HEK293 (cell line): ENCODE results near the gene TMEM231.

ENCODE experiments used
- CTCF ChIA-PET: fragments of 350-600 bp; formaldehyde crosslinking; extraction: SDS; loops from one replicate; lab custom pipeline; 2021; ENCODE audit warnings: antibody characterized with exemption; lab: Yijun Ruan, JAX
- POLR2A ChIA-PET: fragments of 300-600 bp; formaldehyde crosslinking; extraction: SDS; loops from one replicate; lab custom pipeline; 2020; ENCODE audit warnings: antibody characterized with exemption, inconsistent platforms; lab: Yijun Ruan, JAX
- H3K27ac ChIP-seq: fragments of 200-500 bp; sonication (Bioruptor generic); 2 replicates; pipeline ENCODE4 v1.5.1; 2014; ENCODE audit warnings: low read depth, low read length, control low read depth, inconsistent platforms; ENCODE audit errors: extremely low read depth
- H3K36me3 ChIP-seq, 2 experiments: fragments of 200-500 bp in 1 of 2; sonication (Bioruptor generic) in 1 of 2; 1 replicate in 1 of 2; 2 replicates in 1 of 2; pipeline ENCODE4 v1.5.1; 2014 to 2017; ENCODE audit warnings: inconsistent platforms in 2 of 2, low read length in 2 of 2; ENCODE audit not compliant: control insufficient read depth in 2 of 2, insufficient read depth in 1 of 2
- H3K4me1 ChIP-seq: fragments of 200-500 bp; sonication (Bioruptor generic); 2 replicates; pipeline ENCODE4 v1.5.1; 2014; ENCODE audit warnings: mild to moderate bottlenecking, low read length, inconsistent platforms; ENCODE audit not compliant: control insufficient read depth, insufficient read depth
- H3K4me3 ChIP-seq: 2 replicates; pipeline ENCODE4 v1.5.1; 2011; ENCODE audit warnings: low read depth, mild to moderate bottlenecking, control low read depth, low read length, moderate library complexity
- H3K9me3 ChIP-seq: fragments of 200-500 bp; sonication (Bioruptor generic); 2 replicates; pipeline ENCODE4 v1.5.1; 2014; ENCODE audit warnings: low read depth, low read length, inconsistent platforms; ENCODE audit not compliant: control insufficient read depth, insufficient read depth
- GFI1B ChIP-seq: fragments of 450-650 bp; formaldehyde crosslinking; IDR thresholded peaks from 2 replicates; pipeline ENCODE4 v1.5.1; 2016; ENCODE audit warnings: missing biosample characterization, missing genetic modification characterization
- IKZF3 ChIP-seq: fragments of 450-650 bp; IDR thresholded peaks from 2 replicates; pipeline ENCODE4 v1.5.0; 2018; ENCODE audit warnings: missing biosample characterization, mild to moderate bottlenecking, missing genetic modification characterization, moderate library complexity
- KLF16 ChIP-seq: fragments of 450-650 bp; formaldehyde crosslinking; IDR thresholded peaks from 2 replicates; pipeline ENCODE4 v1.5.1; 2017; ENCODE audit warnings: missing biosample characterization, missing genetic modification characterization
- MEIS1 ChIP-seq: sonication (generic); formaldehyde crosslinking; IDR thresholded peaks from 2 replicates; pipeline ENCODE4 v1.8.1; 2022; ENCODE audit warnings: missing genetic modification reagents, mild to moderate bottlenecking, borderline replicate concordance
- SCRT1 ChIP-seq: fragments of 450-650 bp; formaldehyde crosslinking; IDR thresholded peaks from 2 replicates; pipeline ENCODE4 v1.5.1; 2016; ENCODE audit warnings: missing biosample characterization, missing genetic modification characterization, borderline replicate concordance
- SCRT2 ChIP-seq: fragments of 450-650 bp; formaldehyde crosslinking; IDR thresholded peaks from 2 replicates; pipeline ENCODE4 v1.5.1; 2016; ENCODE audit warnings: missing biosample characterization, missing genetic modification characterization
- SP7 ChIP-seq: fragments of 450-650 bp; formaldehyde crosslinking; IDR thresholded peaks from 2 replicates; pipeline ENCODE4 v1.5.1; 2016; ENCODE audit warnings: missing biosample characterization, missing genetic modification characterization
- ZEB2 ChIP-seq: fragments of 450-650 bp; formaldehyde crosslinking; IDR thresholded peaks from 2 replicates; pipeline ENCODE4 v1.5.1; 2016; ENCODE audit warnings: missing biosample characterization, missing genetic modification characterization
- ZNF10 ChIP-seq: fragments of 450-650 bp; formaldehyde crosslinking; IDR thresholded peaks from 2 replicates; pipeline ENCODE4 v1.5.1; 2017; ENCODE audit warnings: missing biosample characterization, missing genetic modification characterization
- ZNF132 ChIP-seq: fragments of 450-650 bp; formaldehyde crosslinking; IDR thresholded peaks from 2 replicates; pipeline ENCODE4 v1.5.1; 2017; ENCODE audit warnings: missing biosample characterization, missing genetic modification characterization, borderline replicate concordance
- ZNF157 ChIP-seq: fragments of 450-650 bp; formaldehyde crosslinking; IDR thresholded peaks from 2 replicates; pipeline ENCODE4 v1.5.1; 2016; ENCODE audit warnings: missing biosample characterization, missing genetic modification characterization
- ZNF169 ChIP-seq: fragments of 450-650 bp; formaldehyde crosslinking; IDR thresholded peaks from 2 replicates; pipeline ENCODE4 v1.5.1; 2016; ENCODE audit warnings: missing biosample characterization, missing genetic modification characterization
- ZNF335 ChIP-seq: fragments of 450-650 bp; formaldehyde crosslinking; conservative IDR thresholded peaks from 2 replicates; pipeline ENCODE4 v1.5.1; 2016; ENCODE audit warnings: missing biosample characterization, missing genetic modification characterization
- ZNF394 ChIP-seq: fragments of 450-650 bp; formaldehyde crosslinking; IDR thresholded peaks from 2 replicates; pipeline ENCODE4 v1.5.1; 2016; ENCODE audit warnings: missing biosample characterization, missing genetic modification characterization, mild to moderate bottlenecking, moderate library complexity, borderline replicate concordance
- ZNF510 ChIP-seq: fragments of 450-650 bp; formaldehyde crosslinking; IDR thresholded peaks from 2 replicates; pipeline ENCODE4 v1.5.1; 2018; ENCODE audit warnings: mild to moderate bottlenecking, missing genetic modification characterization, missing biosample characterization; ENCODE audit not compliant: insufficient replicate concordance
- ZNF549 ChIP-seq: fragments of 450-650 bp; IDR thresholded peaks from 2 replicates; pipeline ENCODE4 v1.5.1; 2018; ENCODE audit warnings: missing biosample characterization, missing genetic modification characterization, mild to moderate bottlenecking, inconsistent platforms, moderate library complexity
- ZNF560 ChIP-seq: fragments of 450-650 bp; formaldehyde crosslinking; IDR thresholded peaks from 2 replicates; pipeline ENCODE4 v1.5.1; 2017; ENCODE audit warnings: missing biosample characterization, missing genetic modification characterization, borderline replicate concordance
- ZNF624 ChIP-seq: fragments of 450-650 bp; formaldehyde crosslinking; IDR thresholded peaks from 2 replicates; pipeline ENCODE4 v1.5.1; 2017; ENCODE audit warnings: missing biosample characterization, missing genetic modification characterization
- ZNF629 ChIP-seq: fragments of 450-650 bp; formaldehyde crosslinking; IDR thresholded peaks from 2 replicates; pipeline ENCODE4 v1.5.1; 2017; ENCODE audit warnings: missing biosample characterization, missing genetic modification characterization
- ZNF704 ChIP-seq: fragments of 450-650 bp; formaldehyde crosslinking; IDR thresholded peaks from 2 replicates; pipeline ENCODE4 v1.5.1; 2016; ENCODE audit warnings: missing biosample characterization, missing genetic modification characterization
- ZNF785 ChIP-seq: fragments of 450-650 bp; formaldehyde crosslinking; IDR thresholded peaks from 2 replicates; pipeline ENCODE4 v1.5.1; 2016; ENCODE audit warnings: missing biosample characterization, missing genetic modification characterization
- ZSCAN30 ChIP-seq: fragments of 450-650 bp; IDR thresholded peaks from 2 replicates; pipeline ENCODE4 v1.5.1; 2018; ENCODE audit warnings: missing biosample characterization, mild to moderate bottlenecking, missing genetic modification characterization, moderate library complexity
- TF ChIP-seq, protein P1 (sequence below): fragments of 450-650 bp; formaldehyde crosslinking; IDR thresholded peaks from 2 replicates; pipeline ENCODE4 v1.5.1; 2017; ENCODE audit warnings: missing biosample characterization, missing genetic modification characterization
- TF ChIP-seq, protein P2 (sequence below): fragments of 450-650 bp; formaldehyde crosslinking; IDR thresholded peaks from 2 replicates; pipeline ENCODE4 v1.5.1; 2016; ENCODE audit warnings: missing biosample characterization, missing genetic modification characterization, borderline replicate concordance

Gene TMEM231

DNA sequence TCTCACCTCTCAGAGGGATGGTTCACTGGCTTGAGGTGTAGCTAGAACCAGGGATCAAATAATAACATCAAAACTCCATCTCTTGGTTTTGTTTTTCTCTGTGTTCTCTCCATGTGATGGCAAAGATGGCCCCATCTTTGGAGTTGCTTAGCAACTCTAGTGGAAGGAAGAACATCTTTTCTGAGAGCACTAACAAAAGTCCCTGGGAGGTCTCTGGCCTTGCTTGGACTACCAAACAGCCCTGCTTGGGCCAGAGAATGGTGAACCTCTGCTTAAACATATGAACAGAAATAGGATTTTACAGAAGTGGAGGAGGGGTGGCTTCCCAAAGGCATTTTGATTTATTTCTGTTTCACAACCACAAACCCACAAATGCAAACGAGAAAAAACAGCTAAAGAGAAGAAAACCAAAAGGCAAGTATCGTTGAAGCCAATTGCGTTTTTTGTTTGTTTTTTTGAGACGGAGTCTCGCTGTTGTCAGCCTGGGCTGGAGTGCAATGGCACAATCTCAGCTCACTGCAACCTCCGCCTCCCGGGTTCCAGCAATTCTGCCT is 23.3 kb upstream of the TMEM231 start (continued):
- no peak for TF ChIP-seq ZNF169

GRCh38 chr16:75578725-75579124 is 22.7 kb upstream of the TMEM231 start:
- POLR2A ChIA-PET, result no interaction called here
- H3K9me3 ChIP-seq, result no peaks in the 10 kb centered on the region
- no peak overlapping the region for H3K4me3 ChIP-seq
- no peaks in the 10 kb centered on the region for H3K4me1 ChIP-seq
- peaks cover 17 to 62% of the 10 kb centered on the region in 2 experiments for H3K36me3 ChIP-seq
- H3K27ac ChIP-seq, result no peak overlapping the region
- TF ChIP-seq ZNF629 (tag by site-specific recombination) (peak; percentile 13; the same call in 1 of the 2 replicates), MEIS1 (CRISPR knock-in tag) (no peak), ZNF335 (tag by site-specific recombination) (no peak), SP7 (tag by site-specific recombination) (peak; percentile 86)
- TF ChIP-seq, protein P1, sequence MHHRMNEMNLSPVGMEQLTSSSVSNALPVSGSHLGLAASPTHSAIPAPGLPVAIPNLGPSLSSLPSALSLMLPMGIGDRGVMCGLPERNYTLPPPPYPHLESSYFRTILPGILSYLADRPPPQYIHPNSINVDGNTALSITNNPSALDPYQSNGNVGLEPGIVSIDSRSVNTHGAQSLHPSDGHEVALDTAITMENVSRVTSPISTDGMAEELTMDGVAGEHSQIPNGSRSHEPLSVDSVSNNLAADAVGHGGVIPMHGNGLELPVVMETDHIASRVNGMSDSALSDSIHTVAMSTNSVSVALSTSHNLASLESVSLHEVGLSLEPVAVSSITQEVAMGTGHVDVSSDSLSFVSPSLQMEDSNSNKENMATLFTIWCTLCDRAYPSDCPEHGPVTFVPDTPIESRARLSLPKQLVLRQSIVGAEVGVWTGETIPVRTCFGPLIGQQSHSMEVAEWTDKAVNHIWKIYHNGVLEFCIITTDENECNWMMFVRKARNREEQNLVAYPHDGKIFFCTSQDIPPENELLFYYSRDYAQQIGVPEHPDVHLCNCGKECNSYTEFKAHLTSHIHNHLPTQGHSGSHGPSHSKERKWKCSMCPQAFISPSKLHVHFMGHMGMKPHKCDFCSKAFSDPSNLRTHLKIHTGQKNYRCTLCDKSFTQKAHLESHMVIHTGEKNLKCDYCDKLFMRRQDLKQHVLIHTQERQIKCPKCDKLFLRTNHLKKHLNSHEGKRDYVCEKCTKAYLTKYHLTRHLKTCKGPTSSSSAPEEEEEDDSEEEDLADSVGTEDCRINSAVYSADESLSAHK (tag by site-specific recombination), result 0 out of 2 replicates have a peak, but pooled peaks have one; percentile 23
- CTCF ChIA-PET, result interaction anchor here (1.1 kb wide), 1 partner anchor 44 kb away, joined by 3 read pairs; the partner anchor contains the start of gene ADAT1

GRCh38 chr16:75578212-75578611 is 22.2 kb upstream of the TMEM231 start:
- Histone ChIP-seq H3K4me3 (no peak overlapping the region), H3K4me1 (no peaks in the 10 kb centered on the region), H3K9me3 (no peaks in the 10 kb centered on the region), H3K36me3 (peaks cover 20 to 67% of the 10 kb centered on the region in 2 experiments), H3K27ac (no peak overlapping the region)
- ChIA-PET POLR2A (no interaction called here), CTCF (interaction anchor here (0.7 to 1.1 kb wide), 2 partner anchors 45 to 71 kb away, joined by 3 read pairs; partner anchors contain the start of gene ADAT1)
- TF ChIP-seq IKZF3 (tag by site-specific recombination) (no peak), ZNF704 (no peak), KLF16 (no peak), ZEB2 (tag by site-specific recombination) (no peak), SCRT1 (tag by site-specific recombination) (no peak), ZNF785 (tag by site-specific recombination) (no peak), SCRT2 (tag by site-specific recombination) (no peak), ZNF560 (tag by site-specific recombination) (no peak), ZNF549 (tag by site-specific recombination) (no peak), ZNF10 (tag by site-specific recombination) (no peak), ZNF510 (tag by site-specific recombination) (no peak), ZNF157 (tag by site-specific recombination) (no peak), ZSCAN30 (tag by site-specific recombination) (no peak), ZNF132 (no peak), ZNF624 (no peak), ZNF394 (tag by site-specific recombination) (no peak), GFI1B (tag by site-specific recombination) (no peak)
- TF ChIP-seq, protein P2, sequence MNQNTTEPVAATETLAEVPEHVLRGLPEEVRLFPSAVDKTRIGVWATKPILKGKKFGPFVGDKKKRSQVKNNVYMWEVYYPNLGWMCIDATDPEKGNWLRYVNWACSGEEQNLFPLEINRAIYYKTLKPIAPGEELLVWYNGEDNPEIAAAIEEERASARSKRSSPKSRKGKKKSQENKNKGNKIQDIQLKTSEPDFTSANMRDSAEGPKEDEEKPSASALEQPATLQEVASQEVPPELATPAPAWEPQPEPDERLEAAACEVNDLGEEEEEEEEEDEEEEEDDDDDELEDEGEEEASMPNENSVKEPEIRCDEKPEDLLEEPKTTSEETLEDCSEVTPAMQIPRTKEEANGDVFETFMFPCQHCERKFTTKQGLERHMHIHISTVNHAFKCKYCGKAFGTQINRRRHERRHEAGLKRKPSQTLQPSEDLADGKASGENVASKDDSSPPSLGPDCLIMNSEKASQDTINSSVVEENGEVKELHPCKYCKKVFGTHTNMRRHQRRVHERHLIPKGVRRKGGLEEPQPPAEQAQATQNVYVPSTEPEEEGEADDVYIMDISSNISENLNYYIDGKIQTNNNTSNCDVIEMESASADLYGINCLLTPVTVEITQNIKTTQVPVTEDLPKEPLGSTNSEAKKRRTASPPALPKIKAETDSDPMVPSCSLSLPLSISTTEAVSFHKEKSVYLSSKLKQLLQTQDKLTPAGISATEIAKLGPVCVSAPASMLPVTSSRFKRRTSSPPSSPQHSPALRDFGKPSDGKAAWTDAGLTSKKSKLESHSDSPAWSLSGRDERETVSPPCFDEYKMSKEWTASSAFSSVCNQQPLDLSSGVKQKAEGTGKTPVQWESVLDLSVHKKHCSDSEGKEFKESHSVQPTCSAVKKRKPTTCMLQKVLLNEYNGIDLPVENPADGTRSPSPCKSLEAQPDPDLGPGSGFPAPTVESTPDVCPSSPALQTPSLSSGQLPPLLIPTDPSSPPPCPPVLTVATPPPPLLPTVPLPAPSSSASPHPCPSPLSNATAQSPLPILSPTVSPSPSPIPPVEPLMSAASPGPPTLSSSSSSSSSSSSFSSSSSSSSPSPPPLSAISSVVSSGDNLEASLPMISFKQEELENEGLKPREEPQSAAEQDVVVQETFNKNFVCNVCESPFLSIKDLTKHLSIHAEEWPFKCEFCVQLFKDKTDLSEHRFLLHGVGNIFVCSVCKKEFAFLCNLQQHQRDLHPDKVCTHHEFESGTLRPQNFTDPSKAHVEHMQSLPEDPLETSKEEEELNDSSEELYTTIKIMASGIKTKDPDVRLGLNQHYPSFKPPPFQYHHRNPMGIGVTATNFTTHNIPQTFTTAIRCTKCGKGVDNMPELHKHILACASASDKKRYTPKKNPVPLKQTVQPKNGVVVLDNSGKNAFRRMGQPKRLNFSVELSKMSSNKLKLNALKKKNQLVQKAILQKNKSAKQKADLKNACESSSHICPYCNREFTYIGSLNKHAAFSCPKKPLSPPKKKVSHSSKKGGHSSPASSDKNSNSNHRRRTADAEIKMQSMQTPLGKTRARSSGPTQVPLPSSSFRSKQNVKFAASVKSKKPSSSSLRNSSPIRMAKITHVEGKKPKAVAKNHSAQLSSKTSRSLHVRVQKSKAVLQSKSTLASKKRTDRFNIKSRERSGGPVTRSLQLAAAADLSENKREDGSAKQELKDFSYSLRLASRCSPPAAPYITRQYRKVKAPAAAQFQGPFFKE (tag by site-specific recombination), result no peak
